Measurements from ENCODE around the gene SOCS1.

Gene SOCS1

DNA sequence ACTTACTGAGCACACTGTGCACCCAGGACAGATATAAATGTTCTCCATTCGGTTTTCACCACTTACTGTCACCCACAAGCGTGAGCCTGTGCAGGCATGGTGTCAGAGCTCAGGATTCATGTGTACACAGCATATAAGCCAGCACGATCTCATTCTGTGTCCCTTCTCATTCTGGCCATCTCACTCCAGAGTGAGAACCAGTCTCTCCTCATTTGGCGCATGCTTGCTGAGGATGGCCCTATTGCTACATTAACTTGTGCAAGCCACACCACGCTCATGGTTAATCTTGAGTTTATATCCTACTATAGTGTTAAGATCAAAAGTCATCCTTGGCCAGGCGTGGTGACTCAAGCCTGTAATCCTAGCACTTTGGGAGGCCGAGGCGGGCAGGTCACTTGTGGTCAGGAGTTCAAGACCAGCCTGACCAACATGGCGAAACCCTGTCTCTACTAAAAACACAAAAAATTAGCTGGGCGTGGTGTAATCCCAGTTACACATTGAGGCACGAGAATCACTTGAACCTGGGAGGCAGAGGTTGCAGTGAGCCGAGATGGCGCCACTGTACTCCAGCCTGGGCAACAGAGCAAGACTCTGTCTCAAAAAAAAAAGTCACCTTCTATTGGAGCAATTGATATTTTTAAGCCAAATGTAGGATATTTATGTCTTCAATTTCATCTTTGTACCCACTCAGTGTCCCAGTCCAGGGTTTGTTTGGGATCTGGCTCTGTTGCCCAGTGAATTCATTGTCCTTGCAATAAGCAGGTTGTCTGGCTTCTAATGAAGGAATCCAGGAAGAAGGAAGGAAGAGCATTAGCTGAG, 20.9 kb downstream of the SOCS1 start:
- no peaks in the 10 kb centered on the region for H3K36me3 ChIP-seq
- no peak for DNase-seq
- no peaks in the 10 kb centered on the region for H3K27me3 ChIP-seq
- H3K4me3 ChIP-seq (ENCODE audit: low read depth, low read length) = no peak overlapping the region
- no peaks in the 10 kb centered on the region for H3K4me1 ChIP-seq
- no peak for TF ChIP-seq CTCF (IDR thresholded peaks at IDR 0.05; ENCODE audit: low read depth, low read length)
- H3K9me3 ChIP-seq = no peaks in the 10 kb centered on the region; the same call in 1 of the 2 replicates

DNA sequence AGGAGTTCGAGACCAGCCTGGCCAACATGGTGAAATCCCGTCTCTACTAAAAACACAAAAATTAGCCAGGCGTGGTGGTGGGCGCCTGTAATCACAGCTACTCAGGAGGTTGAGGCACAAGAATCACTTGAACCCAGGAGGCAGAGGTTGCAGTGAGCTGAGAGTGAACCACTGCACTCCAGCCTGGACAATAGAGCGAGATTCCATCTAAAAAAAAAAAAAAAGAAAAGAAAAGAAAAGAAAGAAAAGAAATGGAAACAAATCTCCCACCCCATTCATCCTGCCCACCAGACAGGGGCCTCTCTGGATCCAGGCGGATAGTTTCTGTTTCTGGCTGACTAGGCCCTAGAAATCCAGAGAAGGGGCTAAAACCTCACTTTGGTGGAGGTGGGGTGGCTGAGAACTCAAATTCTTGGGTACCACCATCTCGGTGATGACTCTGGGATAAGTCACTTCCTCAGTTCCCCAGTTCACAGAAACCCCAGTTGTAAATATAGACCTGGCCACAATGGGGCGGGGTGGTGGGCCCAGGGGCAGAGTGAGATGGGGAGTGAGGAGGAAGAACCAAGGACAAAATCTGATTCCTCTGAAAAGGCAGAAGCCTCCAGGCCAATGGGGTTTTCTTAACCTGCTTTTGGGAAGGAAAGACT, 22.2 kb downstream of the SOCS1 start:
- no peaks in the 10 kb centered on the region for H3K4me1 ChIP-seq

DNA sequence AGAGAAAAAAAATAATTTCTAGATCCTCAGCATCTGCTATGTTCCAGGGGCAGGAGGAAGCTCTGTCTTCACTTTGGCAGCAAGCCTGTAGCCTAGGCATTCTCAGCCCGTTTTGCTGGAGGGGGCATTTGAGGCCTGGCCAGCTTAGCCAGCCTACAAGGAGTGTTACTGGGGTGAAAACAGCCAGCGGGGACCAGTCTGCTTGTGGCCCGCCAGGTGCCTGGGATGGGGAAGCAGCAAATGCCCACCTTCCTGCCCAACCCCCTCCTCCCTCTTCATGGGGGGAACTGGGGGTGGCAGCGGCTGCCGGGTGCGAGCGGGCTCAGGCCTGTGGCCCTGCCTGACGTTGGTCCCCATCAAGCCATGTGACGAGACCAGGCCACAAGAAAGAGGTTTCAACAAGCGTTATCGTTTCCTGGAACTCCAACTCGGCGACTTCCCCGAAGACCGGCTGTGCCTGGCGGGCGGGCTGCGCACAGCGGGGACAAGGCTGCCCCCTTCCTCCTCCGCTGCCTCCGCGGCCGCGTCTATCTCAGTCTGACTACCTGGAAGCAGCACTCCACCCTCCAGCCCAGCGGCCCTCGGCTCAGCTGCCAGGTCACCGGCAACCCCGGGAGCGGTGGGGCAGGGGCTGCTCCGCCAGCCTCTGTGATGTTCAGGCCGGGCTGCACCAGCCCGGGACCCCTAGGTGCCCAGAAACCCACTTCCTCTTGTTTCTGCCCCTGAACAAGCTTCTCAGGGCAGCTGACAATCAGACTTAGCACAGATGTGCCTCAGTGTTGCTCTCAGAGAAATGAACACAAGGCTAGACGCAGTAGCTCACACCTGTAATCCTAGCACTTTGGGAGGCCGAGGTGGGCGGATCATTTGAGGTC, 22.9 kb downstream of the SOCS1 start:
- no peak for TF ChIP-seq CTCF (IDR thresholded peaks at IDR 0.05; ENCODE audit: low read depth, low read length)
- no peaks in the 10 kb centered on the region for H3K27me3 ChIP-seq
- H3K9me3 ChIP-seq = no peaks in the 10 kb centered on the region; the same call in 1 of the 2 replicates
- no peak for DNase-seq
- H3K4me1 ChIP-seq = no peaks in the 10 kb centered on the region
- no peak overlapping the region for H3K4me3 ChIP-seq (ENCODE audit: low read depth, low read length)
- no peaks in the 10 kb centered on the region for H3K36me3 ChIP-seq

More for the DNA sequence above, 22.2 kb downstream of the SOCS1 start:
- Histone ChIP-seq H3K4me3 (ENCODE audit: low read depth, low read length) (no peak overlapping the region), H3K9me3 (no peaks in the 10 kb centered on the region; the same call in 1 of the 2 replicates), H3K27me3 (no peaks in the 10 kb centered on the region), H3K36me3 (no peaks in the 10 kb centered on the region)
- DNase-seq = no peak
- no peak for TF ChIP-seq CTCF (IDR thresholded peaks at IDR 0.05; ENCODE audit: low read depth, low read length)

DNA sequence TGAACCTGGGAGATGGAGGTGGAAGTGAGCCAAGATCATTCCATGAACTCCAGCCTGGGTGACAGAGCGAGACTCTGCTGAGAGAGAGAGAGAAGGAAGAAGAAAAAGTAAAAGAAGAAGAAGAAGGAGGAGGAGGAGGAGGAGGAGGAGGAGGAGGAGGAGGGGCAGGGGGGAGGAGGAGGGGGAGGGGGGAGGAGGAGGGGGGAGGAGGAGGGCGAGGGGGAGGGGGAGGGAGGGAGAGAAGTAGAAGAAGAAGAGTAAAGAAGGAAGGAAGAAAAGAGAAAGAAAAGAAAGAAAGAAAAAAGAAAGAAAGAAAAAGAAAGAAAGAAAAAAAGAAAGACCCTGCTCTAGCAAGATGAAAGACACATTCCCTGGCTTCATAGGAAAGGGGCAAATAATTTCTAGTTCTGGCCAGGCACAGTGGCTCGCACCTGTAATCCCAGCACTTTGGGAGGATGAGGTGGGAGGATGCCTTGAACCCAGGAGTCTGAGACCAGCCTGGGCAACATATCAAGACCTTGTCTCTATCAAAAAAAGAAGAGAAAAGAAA, 23.6 kb downstream of the SOCS1 start:
- TF ChIP-seq CTCF (IDR thresholded peaks at IDR 0.05; ENCODE audit: low read depth, low read length) = no peak
- H3K4me1 ChIP-seq = no peaks in the 10 kb centered on the region
- no peaks in the 10 kb centered on the region; the same call in 1 of the 2 replicates for H3K9me3 ChIP-seq
- DNase-seq = no peak
- no peaks in the 10 kb centered on the region for H3K27me3 ChIP-seq
- no peak overlapping the region for H3K4me3 ChIP-seq (ENCODE audit: low read depth, low read length)
- no peaks in the 10 kb centered on the region for H3K36me3 ChIP-seq

DNA sequence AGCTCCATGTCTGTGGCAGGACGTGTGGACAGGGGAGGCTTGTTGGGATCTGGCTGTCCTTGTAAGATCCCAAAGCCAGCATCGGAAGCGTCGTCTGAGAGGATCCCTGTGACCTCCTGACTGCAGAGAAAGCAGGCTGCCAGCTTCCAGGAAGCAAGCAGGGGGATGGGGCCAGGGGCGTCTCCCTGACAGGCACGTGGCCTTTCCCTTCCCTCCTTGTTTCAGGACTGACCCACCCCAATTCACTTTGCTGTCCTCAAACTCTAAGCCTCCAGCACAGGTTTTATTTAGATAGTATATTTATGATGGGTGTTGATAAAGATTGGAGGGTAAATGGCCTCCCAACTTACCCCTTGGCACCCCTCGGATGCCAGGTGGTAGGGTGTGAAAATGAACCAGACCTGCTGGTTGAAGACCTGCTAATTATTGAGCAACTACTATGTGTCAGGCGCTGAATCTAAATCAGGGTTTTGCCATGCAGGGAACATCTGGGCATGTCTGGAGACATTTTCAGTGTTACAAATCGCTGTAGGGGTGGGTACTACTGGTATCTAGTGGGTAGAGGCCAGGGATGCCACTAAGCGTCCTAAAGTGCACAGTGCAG, 24.5 kb downstream of the SOCS1 start:
- no peaks in the 10 kb centered on the region for H3K27me3 ChIP-seq
- H3K4me1 ChIP-seq = no peaks in the 10 kb centered on the region
- TF ChIP-seq CTCF (IDR thresholded peaks at IDR 0.05; ENCODE audit: low read depth, low read length) = no peak
- no peaks in the 10 kb centered on the region for H3K36me3 ChIP-seq
- no peak overlapping the region for H3K4me3 ChIP-seq (ENCODE audit: low read depth, low read length)
- no peak for DNase-seq
- no peaks in the 10 kb centered on the region; the same call in 1 of the 2 replicates for H3K9me3 ChIP-seq

Measured in BE2C (cell line).